OCI-LY7 (cell line): Measurements from ENCODE around the gene FBXW11. TPM values are rescaled to one million over a fixed set of nuclear protein-coding genes. Genes with fewer than 3 reads are reported as not detected.

Experiments
- BruUV-seq: library from RNA; stranded (reverse); fragments of 400-500 nt; replicated peaks from 2 replicates; lab custom pipeline; 2021; lab: Mats Ljungman, UMichigan
- CTCF ChIA-PET: fragments of 300-600 bp; sonication (Branson Sonifier 250); formaldehyde crosslinking; loops from one replicate; lab custom pipeline; 2022; ENCODE audit warnings: antibody characterized with exemption; ENCODE audit not compliant: unreplicated experiment; lab: Charles Lee
- POLR2A ChIA-PET: fragments of 300-600 bp; sonication (Branson Sonifier 250); formaldehyde crosslinking; loops from one replicate; lab custom pipeline; 2022; ENCODE audit warnings: antibody characterized with exemption; lab: Charles Lee
- DNase-seq: peaks from one replicate; pipeline ENCODE4 v3.0.0-alpha.2; 2015; ENCODE audit warnings: low spot score
- H2AFZ ChIP-seq: fragments of 200-600 bp; sonication (generic), shearing (Covaris generic); 2 replicates; pipeline ENCODE4 v1.6.1; 2014; ENCODE audit warnings: mild to moderate bottlenecking, antibody characterized with exemption, low read length, moderate library complexity
- H3K27ac ChIP-seq: fragments of 200-600 bp; sonication (generic); 2 replicates; pipeline ENCODE4 v1.5.1; 2014; ENCODE audit warnings: mixed run types, low read depth, mild to moderate bottlenecking, moderate library complexity, low read length, inconsistent platforms; ENCODE audit not compliant: poor library complexity, severe bottlenecking
- H3K36me3 ChIP-seq: fragments of 200-600 bp; sonication (generic); 2 replicates; pipeline ENCODE4 v1.6.1; 2014; ENCODE audit warnings: mild to moderate bottlenecking, antibody characterized with exemption, low read length, moderate library complexity, mixed read lengths; ENCODE audit not compliant: insufficient read depth
- H3K4me1 ChIP-seq: fragments of 200-600 bp; sonication (generic); 2 replicates; pipeline ENCODE4 v1.5.1; 2014; ENCODE audit warnings: mild to moderate bottlenecking, low read length; ENCODE audit not compliant: insufficient read depth, poor library complexity, severe bottlenecking
- H3K4me2 ChIP-seq: fragments of 200-600 bp; sonication (generic); 2 replicates; pipeline ENCODE4 v1.6.1; 2014; ENCODE audit warnings: mild to moderate bottlenecking, low read length
- H3K4me3 ChIP-seq: fragments of 200-600 bp; sonication (generic); 2 replicates; pipeline ENCODE4 v1.5.1; 2014; ENCODE audit warnings: mild to moderate bottlenecking, low read depth, low read length; ENCODE audit not compliant: poor library complexity, severe bottlenecking
- H3K79me2 ChIP-seq: fragments of 200-600 bp; sonication (generic); 2 replicates; pipeline ENCODE4 v1.6.1; 2016; ENCODE audit warnings: low read depth, mild to moderate bottlenecking, low read length, moderate library complexity, mixed read lengths; ENCODE audit not compliant: insufficient read depth
- H3K9me2 ChIP-seq: fragments of 200-600 bp; sonication (generic); 2 replicates; pipeline ENCODE4 v1.6.1; 2016; ENCODE audit warnings: mild to moderate bottlenecking, low read length, mixed read lengths; ENCODE audit not compliant: insufficient read depth
- H3K9me3 ChIP-seq: fragments of 200-600 bp; sonication (generic); 2 replicates; pipeline ENCODE4 v1.6.1; 2014; ENCODE audit warnings: mild to moderate bottlenecking, mixed run types, low read length, mixed read lengths
- H4K20me1 ChIP-seq: fragments of 200-600 bp; sonication (generic); 2 replicates; pipeline ENCODE4 v1.6.1; 2014; ENCODE audit warnings: mild to moderate bottlenecking, antibody characterized with exemption, low read length, moderate library complexity, mixed read lengths; ENCODE audit not compliant: insufficient read depth
- CTCF ChIP-seq: fragments of 200-600 bp; sonication (generic); conservative IDR thresholded peaks from 2 replicates; pipeline ENCODE4 v1.5.1; 2014; ENCODE audit warnings: mild to moderate bottlenecking, antibody characterized with exemption, low read length, moderate library complexity, mixed read lengths
- EZH2phosphoT487 ChIP-seq: fragments of 200-600 bp; sonication (generic); IDR thresholded peaks from 2 replicates; pipeline ENCODE4 v1.6.1; 2018; ENCODE audit warnings: low read depth, borderline replicate concordance, mild to moderate bottlenecking, mixed run types, antibody characterized with exemption, low read length, moderate library complexity, mixed read lengths
- intact Hi-C: fragments of 100-400 bp; cut with micrococcal nuclease; formaldehyde crosslinking; loops from one replicate; pipeline ENCODE4 v1.10.0; 2022; ENCODE audit not compliant: unreplicated experiment
- total RNA-seq, 2 experiments: library from RNA; depleted of rRNA in 1 of 2; stranded (reverse); fragments of >200 nt in 1 of 2; shearing (Covaris generic) in 1 of 2; gene quantifications; 2 replicates each; pipeline ENCODE4 v1.2.3, GENCODE V29; 2014 to 2022

Gene FBXW11
- total RNA-seq, 2 experiments from 2014 or later, result 33.0 to 51.5 TPM

GRCh38 chr5:171911152-171911551, 95.3 kb downstream of the FBXW11 start:
- POLR2A ChIA-PET, result interaction anchor here (0.6 to 3.2 kb wide), 5 partner anchors 36 to 496 kb away, joined by 3 to 17 read pairs (median 3); partner anchors contain the start of gene FBXW11
- intact Hi-C loops, result loop anchor here (5.0 kb wide), 2 partner anchors 276 to 381 kb away; partner anchors contain the start of gene STK10
- Histone ChIP-seq H3K36me3 (peaks cover 16% of the 10 kb centered on the region; the same call in 1 of the 2 replicates), H3K79me2 (no peaks in the 10 kb centered on the region), H3K4me1 (peaks cover 5% of the 10 kb centered on the region), H2AFZ (no peak overlapping the region), H3K27ac (no peak overlapping the region), H3K9me3 (no peaks in the 10 kb centered on the region), H3K4me2 (no peak overlapping the region), H4K20me1 (peaks cover 23% of the 10 kb centered on the region; the same call in 1 of the 2 replicates), H3K9me2 (no peaks in the 10 kb centered on the region), H3K4me3 (no peak overlapping the region)
- CTCF ChIA-PET, result interaction anchor here (0.5 to 1.2 kb wide), 4 partner anchors 95 to 372 kb away, joined by 3 to 9 read pairs (median 4); partner anchors contain the start of gene FBXW11
- no TSS peak for BruUV-seq
- DNase-seq, result no peak
- TF ChIP-seq EZH2phosphoT487, result no peak
- TF ChIP-seq CTCF, result no peak

GRCh38 chr5:171908638-171909037, 97.8 kb downstream of the FBXW11 start:
- Histone ChIP-seq H3K4me2 (no peak overlapping the region), H3K9me2 (no peaks in the 10 kb centered on the region), H3K4me3 (no peak overlapping the region), H3K79me2 (no peaks in the 10 kb centered on the region), H3K27ac (no peak overlapping the region), H2AFZ (no peak overlapping the region), H3K9me3 (no peaks in the 10 kb centered on the region), H3K4me1 (peaks cover 5% of the 10 kb centered on the region), H4K20me1 (peaks cover 23% of the 10 kb centered on the region; the same call in 1 of the 2 replicates), H3K36me3 (peaks cover 16% of the 10 kb centered on the region; the same call in 1 of the 2 replicates)
- no peak for DNase-seq
- TF ChIP-seq EZH2phosphoT487 (no peak), CTCF (no peak)
- POLR2A ChIA-PET, result interaction anchor here (0.7 to 0.8 kb wide), 2 partner anchors 27 to 352 kb away, joined by 3 read pairs; no protein-coding TSS in a partner anchor
- CTCF ChIA-PET, result interaction anchor here (1.2 kb wide), 1 partner anchor 98 kb away, joined by 7 read pairs; the partner anchor contains the start of gene FBXW11
- no TSS peak for BruUV-seq
- intact Hi-C loops, result no loop called here
